ENCODE results near the gene LDB2.

DNA sequence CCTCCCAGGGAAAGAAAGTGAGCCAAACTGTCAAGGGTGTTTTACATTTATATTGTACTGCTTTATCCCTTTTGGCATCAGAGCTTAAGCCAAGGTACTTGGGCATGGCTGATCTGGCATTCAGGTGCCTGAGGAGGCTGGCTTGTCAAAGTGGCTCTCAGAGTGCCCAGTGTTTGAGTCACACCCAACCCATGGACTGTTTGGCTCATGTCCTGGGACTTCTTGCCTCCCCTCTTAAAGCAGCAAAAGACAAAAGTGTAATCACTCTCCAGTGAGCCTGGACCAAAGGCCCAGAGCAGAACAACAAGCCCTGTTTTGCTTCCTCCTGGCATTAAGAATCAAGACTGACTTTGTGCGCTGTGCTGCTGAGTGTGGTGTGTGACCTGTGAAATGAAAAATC lies 360.5 kb downstream of the LDB2 start:
- no peak for TF ChIP-seq TARDBP (IDR thresholded peaks at IDR 0.05)
- no peak for TF ChIP-seq LEF1 (IDR thresholded peaks at IDR 0.05; ENCODE audit: borderline replicate concordance)
- no peak for TF ChIP-seq FOXM1 (IDR thresholded peaks at IDR 0.05; ENCODE audit: borderline replicate concordance)
- no peak for TF ChIP-seq ELF4 (IDR thresholded peaks at IDR 0.05)
- no peak for TF ChIP-seq SP1 (IDR thresholded peaks at IDR 0.05)
- no peak for TF ChIP-seq ARNT (IDR thresholded peaks at IDR 0.05)
- TF ChIP-seq HDGF (IDR thresholded peaks at IDR 0.05; ENCODE audit: borderline replicate concordance) = no peak
- TF ChIP-seq FOXK2 (IDR thresholded peaks at IDR 0.05) = no peak
- TF ChIP-seq SUZ12 (IDR thresholded peaks at IDR 0.05) = no peak
- TF ChIP-seq BHLHE40 (IDR thresholded peaks at IDR 0.05; ENCODE audit: borderline replicate concordance) = no peak
- no peak for TF ChIP-seq NFRKB (IDR thresholded peaks at IDR 0.05)
- TF ChIP-seq FOXA1 (IDR thresholded peaks at IDR 0.05) = no peak
- TF ChIP-seq PKNOX1 (IDR thresholded peaks at IDR 0.05) = no peak
- TF ChIP-seq ZNF384 (IDR thresholded peaks at IDR 0.05) = no peak
